ENCODE results near the gene NPBWR2.

Gene NPBWR2

GRCh38 chr20:64106981-64107735, at the start of gene NPBWR2:
Gene NPBWR2, minus strand, starts transcription at chr20:64107565. Its CDS starts 734 bp downstream, at chr20:64106831.
- no peak for DNase-seq

- no peak for DNase-seq
These were observed 48.9 kb upstream of the NPBWR2 start for GRCh38 chr20:64156136-64156885.

- no peak for DNase-seq
These were observed 48.1 kb upstream of the NPBWR2 start for GRCh38 chr20:64155258-64156135.

GRCh38 chr20:64154590-64155257, 47.4 kb upstream of the NPBWR2 start:
- DNase-seq, result no peak

- no peak for DNase-seq
These were observed 46.7 kb upstream of the NPBWR2 start for GRCh38 chr20:64153861-64154589.

GRCh38 chr20:64153410-64153809, 46.0 kb upstream of the NPBWR2 start:
- DNase-seq, result no peak

- DNase-seq, result peak; percentile 94
These were observed 45.5 kb upstream of the NPBWR2 start for GRCh38 chr20:64152906-64153305.

GRCh38 chr20:64151633-64152530, 44.5 kb upstream of the NPBWR2 start:
- DNase-seq, result no peak

- DNase-seq, result no peak
These were observed 43.6 kb upstream of the NPBWR2 start for GRCh38 chr20:64150756-64151632.

GRCh38 chr20:64149809-64150560, 42.6 kb upstream of the NPBWR2 start:
- no peak for DNase-seq

- no peak for DNase-seq
These were observed 41.8 kb upstream of the NPBWR2 start for GRCh38 chr20:64149141-64149540.

- no peak for DNase-seq
These were observed 41.2 kb upstream of the NPBWR2 start for GRCh38 chr20:64148581-64148980.

- no peak for DNase-seq
These were observed 39.6 kb upstream of the NPBWR2 start for GRCh38 chr20:64146936-64147477.

- DNase-seq, result peak; percentile 46
These were observed 39.1 kb upstream of the NPBWR2 start for GRCh38 chr20:64146301-64146935.

- no peak for DNase-seq
These were observed 38.3 kb upstream of the NPBWR2 start for GRCh38 chr20:64145458-64146300.

GRCh38 chr20:64144144-64144912, 37.0 kb upstream of the NPBWR2 start:
- no peak for DNase-seq
